SU-DHL-6 (cell line): Measurements from ENCODE around the gene S100G.

Experiments used
- H2AFZ ChIP-seq: fragments of 200-600 bp; sonication (generic); 2 replicates; pipeline ENCODE4 v1.6.1; 2014; ENCODE audit warnings: low read depth, mild to moderate bottlenecking, moderate library complexity, mixed read lengths, antibody characterized with exemption, low read length; ENCODE audit not compliant: severe bottlenecking
- H3F3A ChIP-seq: fragments of 200-600 bp; shearing (Covaris generic); 2 replicates; pipeline ENCODE4 v1.6.0; 2016; ENCODE audit warnings: antibody characterized with exemption, mild to moderate bottlenecking; ENCODE audit not compliant: insufficient read depth
- H3K27ac ChIP-seq: fragments of 200-600 bp; sonication (generic); 2 replicates; pipeline ENCODE4 v1.5.1; 2016; ENCODE audit warnings: low read depth, mild to moderate bottlenecking, low read length, moderate library complexity, mixed read lengths
- H3K27me3 ChIP-seq: fragments of 200-600 bp; sonication (generic), shearing (Covaris generic); 2 replicates; pipeline ENCODE4 v1.6.0; 2014; ENCODE audit warnings: mild to moderate bottlenecking, low read length
- H3K36me3 ChIP-seq: fragments of 200-600 bp; sonication (generic); 2 replicates; pipeline ENCODE4 v1.6.1; 2014; ENCODE audit warnings: mild to moderate bottlenecking, low read length, mixed read lengths
- H3K4me2 ChIP-seq: fragments of 300-600, 200-600 bp; shearing (Covaris generic), sonication (generic); 2 replicates; pipeline ENCODE4 v1.6.0; 2014; ENCODE audit warnings: low read length, low read depth, mild to moderate bottlenecking; ENCODE audit not compliant: poor library complexity, severe bottlenecking
- H3K4me3 ChIP-seq: fragments of 200-600 bp; sonication (generic); 2 replicates; pipeline ENCODE4 v1.5.1; 2014; ENCODE audit warnings: antibody characterized with exemption, low read length, mild to moderate bottlenecking, mixed read lengths; ENCODE audit not compliant: insufficient read depth, poor library complexity, severe bottlenecking
- H3K79me2 ChIP-seq: fragments of 200-600 bp; sonication (generic); 2 replicates; pipeline ENCODE4 v1.6.1; 2014; ENCODE audit warnings: mild to moderate bottlenecking, low read length, moderate library complexity; ENCODE audit not compliant: insufficient read depth
- H3K9ac ChIP-seq: fragments of 200-600 bp; sonication (generic); 2 replicates; pipeline ENCODE4 v1.7.0; 2014; ENCODE audit warnings: mild to moderate bottlenecking, low read length
- H3K9me2 ChIP-seq: fragments of 200-600 bp; sonication (generic); replicated peaks from 2 replicates; pipeline ENCODE4 v1.6.1; 2014; ENCODE audit warnings: low read length; ENCODE audit not compliant: insufficient read depth
- H3K9me3 ChIP-seq: fragments of 200-600 bp; sonication (generic); 2 replicates; pipeline ENCODE4 v1.6.1; 2014; ENCODE audit warnings: low read length, mixed read lengths; ENCODE audit not compliant: insufficient read depth
- H4K20me1 ChIP-seq: fragments of 200-600 bp; sonication (generic); 2 replicates; pipeline ENCODE4 v1.6.1; 2014; ENCODE audit warnings: low read depth, mild to moderate bottlenecking, antibody characterized with exemption, low read length, moderate library complexity, mixed read lengths
- EZH2phosphoT487 ChIP-seq: fragments of 200-600 bp; sonication (generic), shearing (Covaris generic); conservative IDR thresholded peaks from 2 replicates; pipeline ENCODE4 v1.6.1; 2018; ENCODE audit warnings: mild to moderate bottlenecking, antibody characterized with exemption, low read length, moderate library complexity, mixed read lengths
- TF ChIP-seq, protein P1 (sequence below): fragments of 200-600 bp; sonication (generic); IDR thresholded peaks from one replicate; pipeline ENCODE4 v1.5.1; 2017; ENCODE audit warnings: antibody characterized with exemption, mild to moderate bottlenecking, low read length, moderate library complexity; ENCODE audit not compliant: insufficient read depth, poor library complexity, severe bottlenecking

S100G gene

GRCh38 chrX:16633754-16634153 lies 16.2 kb upstream of the S100G start:
- Histone ChIP-seq H3K9ac (no peak overlapping the region), H3K36me3 (no peaks in the 10 kb centered on the region), H3K4me3 (no peak overlapping the region), H3K9me3 (no peaks in the 10 kb centered on the region), H3K4me2 (no peak overlapping the region), H3K79me2 (no peaks in the 10 kb centered on the region), H3F3A (no peaks in the 10 kb centered on the region), H4K20me1 (no peaks in the 10 kb centered on the region), H3K9me2 (no peaks in the 10 kb centered on the region), H3K27me3 (no peaks in the 10 kb centered on the region), H3K27ac (no peak overlapping the region), H2AFZ (no peak overlapping the region)
- no peak for TF ChIP-seq EZH2phosphoT487
- TF ChIP-seq, protein P1, sequence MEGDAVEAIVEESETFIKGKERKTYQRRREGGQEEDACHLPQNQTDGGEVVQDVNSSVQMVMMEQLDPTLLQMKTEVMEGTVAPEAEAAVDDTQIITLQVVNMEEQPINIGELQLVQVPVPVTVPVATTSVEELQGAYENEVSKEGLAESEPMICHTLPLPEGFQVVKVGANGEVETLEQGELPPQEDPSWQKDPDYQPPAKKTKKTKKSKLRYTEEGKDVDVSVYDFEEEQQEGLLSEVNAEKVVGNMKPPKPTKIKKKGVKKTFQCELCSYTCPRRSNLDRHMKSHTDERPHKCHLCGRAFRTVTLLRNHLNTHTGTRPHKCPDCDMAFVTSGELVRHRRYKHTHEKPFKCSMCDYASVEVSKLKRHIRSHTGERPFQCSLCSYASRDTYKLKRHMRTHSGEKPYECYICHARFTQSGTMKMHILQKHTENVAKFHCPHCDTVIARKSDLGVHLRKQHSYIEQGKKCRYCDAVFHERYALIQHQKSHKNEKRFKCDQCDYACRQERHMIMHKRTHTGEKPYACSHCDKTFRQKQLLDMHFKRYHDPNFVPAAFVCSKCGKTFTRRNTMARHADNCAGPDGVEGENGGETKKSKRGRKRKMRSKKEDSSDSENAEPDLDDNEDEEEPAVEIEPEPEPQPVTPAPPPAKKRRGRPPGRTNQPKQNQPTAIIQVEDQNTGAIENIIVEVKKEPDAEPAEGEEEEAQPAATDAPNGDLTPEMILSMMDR, result no peak

DNA sequence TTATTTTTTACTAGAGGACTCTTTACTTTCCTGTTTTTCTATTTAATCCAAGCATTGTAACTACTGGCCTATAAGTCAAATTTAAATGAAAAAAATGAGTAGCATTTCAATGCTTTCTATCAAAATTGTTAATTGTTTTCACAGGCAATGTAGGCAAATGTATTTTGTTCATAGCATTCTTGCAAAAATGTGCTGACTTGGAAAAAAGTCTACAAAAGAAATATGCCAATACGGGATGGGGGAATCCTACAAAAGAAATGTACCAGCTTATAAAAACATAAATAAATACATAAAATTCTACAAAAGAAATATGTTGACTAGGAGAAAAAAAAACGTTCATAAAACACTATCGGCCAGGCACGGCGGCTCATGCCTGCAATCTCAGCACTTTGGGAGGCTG lies 14.9 kb upstream of the S100G start:
- Histone ChIP-seq H3K9me3 (no peaks in the 10 kb centered on the region), H3K9ac (no peak overlapping the region), H3F3A (no peaks in the 10 kb centered on the region), H3K9me2 (no peaks in the 10 kb centered on the region), H3K36me3 (no peaks in the 10 kb centered on the region), H3K4me2 (no peak overlapping the region), H3K27ac (no peak overlapping the region), H2AFZ (no peak overlapping the region), H3K79me2 (no peaks in the 10 kb centered on the region), H4K20me1 (no peaks in the 10 kb centered on the region), H3K27me3 (no peaks in the 10 kb centered on the region), H3K4me3 (no peak overlapping the region)
- no peak for TF ChIP-seq EZH2phosphoT487
- TF ChIP-seq, protein P1, result no peak

GRCh38 chrX:16635596-16635995 lies 14.4 kb upstream of the S100G start:
- H3K9me2 ChIP-seq, result no peaks in the 10 kb centered on the region
- H4K20me1 ChIP-seq, result no peaks in the 10 kb centered on the region
- no peak overlapping the region for H2AFZ ChIP-seq
- no peak overlapping the region for H3K4me3 ChIP-seq
- no peaks in the 10 kb centered on the region for H3K79me2 ChIP-seq
- H3F3A ChIP-seq, result no peaks in the 10 kb centered on the region
- H3K9ac ChIP-seq, result no peak overlapping the region
- no peaks in the 10 kb centered on the region for H3K27me3 ChIP-seq
- no peaks in the 10 kb centered on the region for H3K36me3 ChIP-seq
- H3K27ac ChIP-seq, result no peak overlapping the region
- H3K9me3 ChIP-seq, result no peaks in the 10 kb centered on the region
- H3K4me2 ChIP-seq, result no peak overlapping the region
- TF ChIP-seq, protein P1, result no peak
- TF ChIP-seq EZH2phosphoT487, result no peak

DNA sequence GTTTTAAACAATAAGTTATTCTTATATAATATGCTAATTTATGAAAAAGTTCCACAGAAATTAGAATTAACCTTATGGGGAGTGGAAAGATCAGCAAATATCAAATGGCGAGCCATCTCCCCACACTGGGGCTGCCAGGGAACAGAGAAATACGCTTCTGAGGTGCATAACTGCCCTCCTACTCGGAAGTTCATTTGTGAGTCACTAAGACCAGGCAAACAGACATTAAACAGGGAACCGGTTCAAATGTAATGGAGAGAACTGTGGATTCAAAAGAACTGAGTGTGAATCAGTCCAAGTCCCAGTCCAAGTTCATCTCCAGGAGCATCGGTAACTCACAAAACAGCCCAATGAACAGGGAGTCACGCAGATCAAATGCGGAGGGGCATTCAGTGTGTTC lies 11.4 kb upstream of the S100G start:
- H3K27ac ChIP-seq, result no peak overlapping the region
- no peaks in the 10 kb centered on the region for H3F3A ChIP-seq
- no peaks in the 10 kb centered on the region for H3K9me2 ChIP-seq
- no peaks in the 10 kb centered on the region for H4K20me1 ChIP-seq
- no peak overlapping the region for H3K9ac ChIP-seq
- H3K27me3 ChIP-seq, result no peaks in the 10 kb centered on the region
- no peaks in the 10 kb centered on the region for H3K36me3 ChIP-seq
- H3K4me2 ChIP-seq, result no peak overlapping the region
- TF ChIP-seq EZH2phosphoT487, result no peak
- TF ChIP-seq, protein P1, result no peak
- H3K79me2 ChIP-seq, result no peaks in the 10 kb centered on the region
- H3K9me3 ChIP-seq, result no peaks in the 10 kb centered on the region
- H2AFZ ChIP-seq, result no peak overlapping the region
- H3K4me3 ChIP-seq, result no peak overlapping the region
